Nephron progenitor cell (in vitro differentiated cells): ENCODE results near the gene DENND1B.
A peak's percentile ranks its signal among the peaks of the same experiment; 100 is the strongest.

ENCODE experiments used
- DNase-seq: peaks from one replicate; pipeline ENCODE4 v3.0.0; 2021
- H3K27ac Mint-ChIP-seq: 2 replicates; pipeline ENCODE4 v1.8.0; 2021; ENCODE audit warnings: mild to moderate bottlenecking, moderate library complexity, mixed read lengths
- H3K27me3 Mint-ChIP-seq: 2 replicates; pipeline ENCODE4 v1.8.0; 2021; ENCODE audit warnings: mild to moderate bottlenecking, low read depth, mixed read lengths; ENCODE audit not compliant: poor library complexity
- H3K36me3 Mint-ChIP-seq: 2 replicates; pipeline ENCODE4 v1.8.0; 2021; ENCODE audit warnings: low read depth, mixed read lengths
- H3K4me1 Mint-ChIP-seq: 2 replicates; pipeline ENCODE4 v1.8.0; 2021; ENCODE audit warnings: mixed read lengths
- H3K4me3 Mint-ChIP-seq: 2 replicates; pipeline ENCODE4 v1.8.0; 2021; ENCODE audit warnings: mild to moderate bottlenecking, moderate library complexity, mixed read lengths
- H3K9me3 Mint-ChIP-seq: 2 replicates; pipeline ENCODE4 v1.8.0; 2021; ENCODE audit warnings: mild to moderate bottlenecking, moderate library complexity, mixed read lengths
- CTCF ChIP-seq: fragments of 200-600 bp; sonication (generic); IDR thresholded peaks from 2 replicates; pipeline ENCODE4 v1.5.0; 2021; ENCODE audit warnings: antibody characterized with exemption

DENND1B gene

GRCh38 chr1:197618061-197618460, 157.2 kb downstream of the DENND1B start:
- Mint-ChIP-seq H3K9me3 (no peaks in the 10 kb centered on the region), H3K27me3 (no peaks in the 10 kb centered on the region), H3K36me3 (no peaks in the 10 kb centered on the region), H3K27ac (no peak overlapping the region), H3K4me1 (no peaks in the 10 kb centered on the region), H3K4me3 (no peak overlapping the region)
- TF ChIP-seq CTCF = no peak
- no peak for DNase-seq

- H3K27ac Mint-ChIP-seq = no peak overlapping the region
- no peak for DNase-seq
- H3K4me3 Mint-ChIP-seq = no peak overlapping the region
- H3K9me3 Mint-ChIP-seq = no peaks in the 10 kb centered on the region
- H3K36me3 Mint-ChIP-seq = no peaks in the 10 kb centered on the region
- no peak for TF ChIP-seq CTCF
- H3K4me1 Mint-ChIP-seq = no peaks in the 10 kb centered on the region
- H3K27me3 Mint-ChIP-seq = no peaks in the 10 kb centered on the region
Observed at GRCh38 chr1:197615693-197616011, 159.6 kb downstream of the DENND1B start.

- no peaks in the 10 kb centered on the region for H3K36me3 Mint-ChIP-seq
- no peak overlapping the region for H3K27ac Mint-ChIP-seq
- TF ChIP-seq CTCF = peak; percentile 62
- H3K4me3 Mint-ChIP-seq = no peak overlapping the region
- DNase-seq = peak; percentile 28
- no peaks in the 10 kb centered on the region for H3K4me1 Mint-ChIP-seq
- no peaks in the 10 kb centered on the region for H3K27me3 Mint-ChIP-seq
- no peaks in the 10 kb centered on the region for H3K9me3 Mint-ChIP-seq
Observed at GRCh38 chr1:197614916-197615692, 160.2 kb downstream of the DENND1B start.

GRCh38 chr1:197606168-197606845, 169.0 kb downstream of the DENND1B start:
- no peak for TF ChIP-seq CTCF
- Mint-ChIP-seq H3K9me3 (no peaks in the 10 kb centered on the region), H3K27ac (peak overlapping the region; percentile 13), H3K27me3 (no peaks in the 10 kb centered on the region), H3K4me3 (no peak overlapping the region), H3K4me1 (no peaks in the 10 kb centered on the region), H3K36me3 (no peaks in the 10 kb centered on the region)
- no peak for DNase-seq

GRCh38 chr1:197604302-197604701, 171.0 kb downstream of the DENND1B start:
- Mint-ChIP-seq H3K27me3 (no peaks in the 10 kb centered on the region), H3K36me3 (no peaks in the 10 kb centered on the region)

More at GRCh38 chr1:197604302-197604701, 171.0 kb downstream of the DENND1B start:
- no peak for TF ChIP-seq CTCF
- no peaks in the 10 kb centered on the region for H3K4me1 Mint-ChIP-seq
- no peaks in the 10 kb centered on the region for H3K9me3 Mint-ChIP-seq
- DNase-seq = no peak
- no peak overlapping the region for H3K4me3 Mint-ChIP-seq
- no peak overlapping the region for H3K27ac Mint-ChIP-seq
